HuH-7.5 (cell line): ENCODE measurements around the gene GLCE.
A peak's percentile ranks its signal among the peaks of the same experiment; 100 is the strongest.

Source experiments
- DNase-seq: peaks from one replicate; pipeline ENCODE4 v3.0.0; 2011; ENCODE audit warnings: low spot score

GLCE gene

DNA sequence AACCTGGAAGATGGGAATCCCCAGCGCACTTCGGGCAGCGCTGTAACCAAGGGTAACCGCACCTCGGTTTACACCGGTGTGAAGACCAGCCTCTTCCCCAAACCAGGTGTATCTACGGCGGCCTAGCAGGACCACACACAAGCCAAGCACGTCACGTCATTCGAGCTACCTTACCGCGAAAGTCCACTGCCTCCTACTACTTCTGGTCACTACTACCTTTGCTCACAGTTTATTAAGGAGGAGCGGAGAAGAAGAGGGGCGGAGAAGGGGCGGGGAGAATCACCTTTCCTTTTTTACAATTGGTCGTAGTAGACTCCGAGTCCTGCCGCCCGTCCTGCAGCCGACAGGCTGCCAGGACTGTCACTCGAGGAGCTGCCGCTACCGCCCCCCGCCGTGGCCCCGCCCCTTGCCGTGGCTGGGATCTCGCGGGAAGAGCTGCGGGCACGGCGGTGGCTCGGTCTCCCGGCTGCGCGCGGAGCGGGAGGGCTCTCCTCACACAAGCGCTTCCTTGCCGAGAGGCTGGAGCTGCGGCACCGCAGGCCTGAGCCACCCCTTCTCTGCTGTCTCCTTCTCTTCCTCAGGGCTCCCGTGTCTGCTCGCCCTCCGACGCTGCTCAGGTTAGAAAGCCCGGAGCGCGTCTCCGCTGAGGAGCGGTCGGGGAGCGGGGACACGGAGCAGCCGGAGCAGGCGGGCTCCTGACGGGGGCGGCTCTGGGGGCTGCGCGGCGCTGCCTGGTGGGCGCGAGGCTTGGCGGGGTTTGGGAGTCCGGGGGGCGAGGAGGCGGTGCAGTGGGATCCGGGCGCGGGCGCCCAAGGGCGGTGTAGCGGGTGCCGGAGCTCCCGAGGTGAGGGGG, at the start of gene GLCE:
GLCE (plus strand) TSS at position 495 of the 853 bp plus-strand sequence. CDS start 95,172 bp downstream, outside the sequence.
- DNase-seq: peak; percentile 93

DNA sequence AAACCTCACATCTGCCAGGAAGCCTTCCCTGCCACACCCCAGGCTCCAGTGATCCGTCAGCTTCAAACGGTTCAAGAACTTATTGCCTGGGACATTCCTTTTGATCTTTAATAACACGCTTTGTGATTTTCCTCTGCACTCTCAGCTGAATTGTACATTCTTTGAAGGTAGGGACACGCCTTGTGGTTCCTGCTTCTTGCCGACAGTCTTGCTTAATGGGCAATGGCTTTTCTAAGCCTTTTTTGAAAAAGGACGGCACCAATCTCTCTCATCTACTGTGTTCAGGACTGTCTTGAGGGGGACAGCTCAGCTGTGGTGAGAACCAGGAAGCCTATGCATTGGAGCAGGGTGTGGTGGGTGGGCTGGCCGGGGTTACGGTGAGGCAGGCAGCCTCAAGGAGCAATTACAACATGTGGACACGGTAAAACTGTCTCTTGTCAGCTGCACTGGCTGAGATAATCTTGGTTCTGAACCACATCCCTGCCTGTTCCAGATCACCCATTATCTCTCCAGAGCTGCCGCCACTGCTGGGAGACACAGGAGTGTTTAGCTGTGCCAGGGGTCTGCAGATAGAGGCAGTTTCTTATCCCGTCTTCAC, 46.0 kb upstream of the GLCE start:
- DNase-seq: no peak

DNA sequence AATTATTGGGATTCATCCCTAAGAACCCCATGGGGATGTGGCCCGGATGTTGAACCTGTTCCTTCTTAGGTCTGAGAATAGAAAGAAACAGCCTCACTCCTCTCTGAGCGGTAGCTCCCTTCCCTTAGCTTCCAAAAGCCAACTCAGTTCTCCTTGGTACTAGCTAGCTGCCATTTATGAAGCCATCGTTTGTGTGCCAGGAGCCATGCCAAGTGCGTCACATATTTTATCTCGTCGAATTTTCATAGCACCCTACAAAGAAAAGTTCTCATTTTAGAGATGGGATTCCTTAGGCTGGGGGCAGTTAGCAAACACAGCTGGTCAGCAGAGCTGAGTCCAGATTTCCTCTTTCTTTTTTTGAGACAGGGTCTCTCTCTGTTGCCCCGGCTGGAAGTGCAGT, 45.4 kb upstream of the GLCE start:
- no peak for DNase-seq

DNA sequence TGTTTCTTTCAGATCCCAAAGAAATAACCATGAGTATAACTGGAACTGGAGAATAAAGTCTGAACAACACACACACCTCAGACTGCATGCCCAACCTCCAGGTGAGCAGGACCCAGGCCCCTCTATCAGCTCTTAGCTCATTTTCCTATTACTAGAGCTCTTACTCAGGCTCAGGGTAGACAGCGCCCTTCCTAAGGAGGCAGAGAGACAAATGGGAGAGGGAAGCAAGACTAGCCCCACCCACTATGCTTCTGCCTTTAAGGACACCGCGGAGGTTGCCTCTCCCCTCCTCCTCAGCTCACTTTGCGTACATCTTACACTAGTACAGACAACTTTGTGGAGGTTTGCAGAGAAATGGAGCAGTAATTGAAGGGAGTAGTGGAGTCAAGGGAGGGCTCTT, 44.0 kb upstream of the GLCE start:
- DNase-seq: no peak

DNA sequence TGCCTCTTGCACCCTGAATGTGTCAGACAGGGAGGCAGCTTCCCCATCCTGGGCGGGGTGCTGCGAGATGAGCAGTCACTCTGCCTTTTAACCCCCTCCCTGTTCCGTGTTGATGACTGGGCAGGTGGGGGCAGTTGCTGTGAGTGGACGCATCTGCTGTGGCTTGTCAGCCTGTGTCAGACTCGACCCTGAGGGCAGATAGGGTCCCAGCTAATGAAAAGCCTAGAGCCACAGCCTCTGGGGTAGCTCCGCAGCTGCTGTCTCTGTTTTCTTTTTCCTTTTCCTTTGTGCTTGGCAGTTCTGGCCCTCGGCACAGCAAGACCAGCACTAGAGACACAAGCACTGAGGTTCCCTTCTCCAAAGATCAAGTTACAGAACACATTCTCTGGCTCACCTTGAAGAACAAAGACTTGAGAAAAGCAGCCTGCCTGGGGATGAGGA, 43.0 kb upstream of the GLCE start:
- no peak for DNase-seq

DNA sequence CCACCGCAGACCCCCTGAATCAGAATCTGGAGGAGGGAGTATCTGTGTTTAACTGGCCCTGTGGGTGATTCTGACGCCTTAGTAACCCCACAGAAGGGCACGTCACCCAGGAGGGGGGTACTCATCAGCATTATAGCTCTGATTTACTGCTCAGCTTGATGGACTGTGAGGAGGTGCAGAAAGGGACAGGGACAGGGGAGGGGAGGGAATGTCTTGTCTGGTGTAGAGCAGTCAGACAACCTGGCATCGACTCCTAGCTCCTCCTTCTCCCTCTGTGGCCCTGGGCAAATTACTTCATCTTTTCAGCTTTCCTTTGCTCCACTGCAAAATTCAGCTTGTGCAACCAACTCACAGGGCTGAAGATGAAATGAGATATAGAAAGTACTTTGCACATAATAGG, 42.3 kb upstream of the GLCE start:
- no peak for DNase-seq

DNA sequence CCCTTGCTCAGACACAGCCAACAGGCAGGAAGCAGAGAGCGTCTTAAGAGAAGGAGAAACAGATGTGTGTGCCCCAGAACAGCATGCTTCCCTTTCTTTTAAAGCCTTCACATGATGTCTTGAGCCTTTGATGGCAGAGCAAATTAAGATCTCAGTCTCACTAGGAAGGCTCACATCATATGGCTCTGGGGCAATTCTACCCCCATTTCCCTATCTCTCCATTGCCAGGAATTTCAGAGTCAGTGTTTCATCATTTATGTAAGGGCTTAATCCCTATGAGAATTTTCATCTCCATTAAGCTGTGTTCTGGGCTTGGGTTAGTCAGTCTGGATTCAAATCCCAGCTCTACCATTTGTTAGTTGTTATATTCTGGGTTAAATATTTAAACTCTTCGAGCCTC, 41.4 kb upstream of the GLCE start:
- DNase-seq: no peak

DNA sequence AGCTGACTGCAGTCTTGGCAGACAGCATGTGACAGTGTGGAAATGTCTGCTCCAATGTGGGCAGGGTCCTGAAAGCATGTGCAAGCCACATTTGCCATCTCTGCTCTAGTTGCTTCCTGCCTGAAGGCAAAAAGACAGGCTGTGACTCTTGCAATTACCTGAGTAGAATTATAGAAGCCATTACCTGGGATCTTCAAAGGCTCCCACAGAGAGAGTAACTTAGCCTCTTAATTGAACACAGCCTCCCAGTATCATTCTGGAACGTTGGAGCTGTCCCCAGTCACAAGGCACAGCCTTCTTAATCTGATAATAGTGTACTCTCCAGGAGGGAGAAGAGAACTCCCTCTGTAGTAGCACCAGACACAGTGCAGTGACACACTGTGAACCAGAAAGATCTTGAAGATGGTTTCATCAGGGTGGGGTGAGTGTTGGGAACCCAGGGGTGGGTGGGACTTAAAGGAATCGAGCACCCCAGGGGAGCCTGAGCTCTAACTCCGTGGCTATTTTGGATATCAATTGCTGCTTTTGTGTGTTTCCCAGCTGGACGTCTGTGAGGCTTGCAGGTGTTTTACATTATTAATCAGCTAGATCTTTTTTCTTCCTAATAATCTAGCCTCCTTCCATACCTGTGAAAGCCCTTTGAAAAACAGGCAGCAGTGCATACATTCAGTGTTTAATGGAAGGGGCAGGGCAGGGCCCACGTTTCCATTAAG, 40.6 kb upstream of the GLCE start:
- DNase-seq: no peak

DNA sequence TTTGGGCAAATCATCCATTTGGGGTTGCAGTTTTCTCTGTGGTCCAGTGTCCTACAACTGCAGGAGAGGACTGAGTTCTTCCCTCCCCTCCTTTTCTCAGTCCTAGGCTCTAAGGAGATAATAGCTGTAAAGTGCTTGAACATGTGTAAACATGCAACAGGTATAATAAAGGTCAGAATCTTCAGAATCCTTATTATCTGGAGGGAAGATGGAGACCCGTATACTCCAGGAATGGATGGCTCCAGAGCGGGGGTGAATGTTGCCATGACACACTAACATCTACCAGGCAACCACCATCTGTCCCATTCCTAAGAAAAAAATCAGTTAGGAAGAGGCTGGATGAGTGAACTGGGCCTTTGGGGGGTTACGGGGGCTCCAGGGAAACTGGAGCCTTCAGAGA, 39.7 kb upstream of the GLCE start:
- DNase-seq: no peak

DNA sequence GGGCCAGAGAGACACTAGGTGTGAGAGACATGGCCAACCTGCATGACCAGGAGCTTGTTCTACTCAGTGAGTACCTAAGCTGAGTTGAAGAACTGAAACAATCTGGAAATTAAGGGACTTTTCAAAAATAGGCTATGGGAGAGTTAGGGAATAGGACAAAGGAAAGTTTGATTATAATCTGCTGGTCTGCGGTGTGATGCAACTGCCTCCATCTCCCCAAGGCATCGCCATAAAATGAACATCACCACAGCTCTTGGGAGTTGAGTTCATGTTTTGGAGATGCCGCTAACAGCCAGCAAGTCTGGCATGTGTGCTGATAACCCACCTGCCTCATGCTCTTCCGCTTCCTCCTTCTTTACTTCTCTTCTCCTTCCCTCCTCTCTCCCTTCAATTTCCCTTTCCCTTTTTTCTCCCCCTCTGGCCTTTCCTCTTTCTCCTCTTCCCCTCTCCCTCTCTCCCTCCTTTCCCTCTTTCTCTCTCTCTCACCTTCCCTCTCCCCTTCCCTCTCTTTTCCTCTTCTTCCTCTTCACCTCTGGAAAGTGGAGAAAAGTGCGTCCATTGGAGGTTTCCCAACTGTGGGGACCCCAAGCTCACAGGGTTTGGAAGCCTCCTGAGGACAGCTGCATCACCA, 39.1 kb upstream of the GLCE start:
- no peak for DNase-seq

DNA sequence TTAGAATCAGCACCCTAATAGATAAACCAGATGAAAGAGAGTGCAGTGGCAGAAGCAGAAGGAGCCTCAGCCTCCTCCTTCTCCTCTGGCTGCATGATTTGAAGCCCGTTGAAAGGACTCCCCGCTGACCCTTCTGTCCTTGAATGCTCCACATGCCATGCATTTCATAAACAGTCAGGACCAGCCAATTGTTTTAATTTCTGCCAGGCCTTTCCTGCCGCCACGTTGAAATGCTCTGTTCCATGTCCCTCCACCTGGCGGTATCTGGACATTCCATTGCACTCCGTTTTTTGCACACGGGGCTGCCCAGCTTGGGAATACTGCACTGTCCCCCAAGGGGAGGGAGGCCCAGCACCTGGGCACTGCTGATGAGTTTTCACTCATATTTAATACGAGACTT, 35.2 kb upstream of the GLCE start:
- DNase-seq: no peak

DNA sequence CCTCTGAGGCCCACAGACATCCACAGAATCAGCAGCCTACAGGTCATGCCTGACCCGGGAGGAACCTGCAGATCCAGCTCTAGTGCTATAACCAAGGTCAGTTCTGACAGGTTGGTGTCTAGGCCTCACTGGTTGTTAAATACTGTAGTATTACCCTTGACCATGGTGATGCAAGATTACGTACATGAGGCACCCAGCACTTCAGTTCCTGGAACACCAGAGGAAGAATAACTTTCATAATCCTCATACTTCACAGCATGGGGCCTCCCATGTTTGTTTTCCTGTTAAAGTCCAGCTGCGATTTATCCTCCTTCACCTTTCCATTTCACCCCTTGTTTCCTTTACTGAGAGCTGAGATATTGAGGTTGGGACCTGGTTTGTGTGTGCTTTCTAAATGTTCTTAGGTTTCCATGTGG, 34.4 kb upstream of the GLCE start:
- DNase-seq: peak; percentile 52

DNA sequence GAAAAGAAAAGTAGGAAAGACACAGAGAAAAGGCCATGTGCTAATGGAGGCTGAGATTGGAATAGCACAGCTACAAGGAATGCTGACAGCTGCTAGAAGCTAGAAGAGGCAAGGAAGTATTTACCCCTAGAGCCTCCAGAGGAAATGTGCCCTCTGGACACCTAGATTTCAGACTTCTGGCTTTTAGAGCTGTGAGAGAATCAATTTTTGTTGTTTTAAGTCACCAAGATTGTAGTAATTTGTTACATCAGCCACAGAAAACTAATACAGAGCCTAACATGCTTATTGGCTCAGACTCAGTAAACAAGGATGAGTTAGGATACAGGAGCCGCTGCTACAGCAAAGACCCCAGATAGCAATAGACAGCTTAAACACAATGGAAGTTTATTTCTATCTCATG, 33.1 kb upstream of the GLCE start:
- DNase-seq: no peak

DNA sequence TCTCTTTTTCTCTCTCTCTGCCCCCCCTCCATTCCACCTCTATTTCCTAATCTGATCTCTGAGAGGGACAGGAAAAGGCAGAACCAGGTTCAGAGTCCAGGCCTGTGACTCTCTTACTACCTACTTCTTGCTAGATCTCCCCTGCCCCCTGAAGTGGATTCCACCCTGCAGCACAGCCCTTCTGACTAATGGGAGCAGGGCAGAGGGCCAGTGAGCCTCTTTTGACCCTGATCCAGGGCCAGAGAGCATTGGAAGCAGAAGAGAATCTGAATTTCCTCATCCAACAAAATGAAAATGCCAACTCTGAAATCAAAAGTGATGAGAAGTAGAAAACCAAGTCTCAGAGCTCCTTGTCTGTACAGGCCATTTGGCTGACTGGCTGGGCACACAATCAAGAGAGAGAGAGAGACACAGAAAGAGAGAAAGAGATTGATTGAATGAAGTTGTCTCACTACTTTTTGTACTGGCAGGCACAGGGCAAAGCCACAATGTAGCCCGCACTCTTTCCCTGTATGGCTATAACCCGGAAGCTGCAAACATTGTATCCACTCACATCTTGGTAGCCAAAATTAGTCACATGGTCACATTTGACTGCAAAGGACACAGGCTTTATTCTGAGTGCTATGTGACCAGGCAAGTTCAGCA, 31.6 kb upstream of the GLCE start:
- DNase-seq: no peak

DNA sequence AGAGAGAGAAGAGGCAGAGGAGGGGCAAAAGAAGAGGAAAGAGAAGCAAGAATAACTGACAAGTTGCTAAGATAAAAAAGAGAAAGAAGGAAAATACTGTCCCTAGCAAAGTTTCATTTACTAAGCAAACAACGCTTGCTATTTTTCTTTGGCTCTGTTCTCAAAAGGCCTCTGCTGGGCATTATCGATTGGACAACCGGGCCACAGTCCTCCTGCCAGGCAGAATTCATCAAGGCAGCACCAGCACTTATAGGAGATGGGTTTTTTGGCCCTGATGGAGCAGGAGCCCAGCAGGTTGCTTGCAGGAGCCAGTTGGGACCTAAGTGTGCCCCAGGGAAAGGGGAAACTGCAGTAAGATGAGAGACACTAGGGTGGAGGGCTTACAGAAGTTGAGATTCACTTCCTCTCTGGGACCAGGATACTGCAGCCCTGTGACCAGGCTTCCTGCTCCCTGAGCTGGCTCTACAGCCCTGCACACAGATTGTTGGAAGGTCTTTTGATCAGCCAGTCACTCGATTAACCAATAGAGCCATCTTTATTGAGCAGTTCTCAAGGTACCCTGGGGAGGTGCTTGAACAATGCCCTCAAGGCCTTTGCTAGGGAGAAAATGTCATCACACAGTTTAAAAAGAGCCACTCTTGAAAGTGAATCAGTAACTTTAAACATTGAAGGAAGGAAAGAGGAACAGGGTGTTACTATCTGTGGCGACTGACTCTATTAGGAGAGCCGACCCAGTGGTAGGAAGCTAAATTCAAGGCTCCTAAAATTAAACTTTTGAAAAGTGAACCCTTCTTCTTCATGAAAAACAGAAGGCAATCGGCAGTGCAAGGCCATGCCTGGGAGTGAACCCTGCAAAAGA, 28.8 kb upstream of the GLCE start:
- DNase-seq: no peak

DNA sequence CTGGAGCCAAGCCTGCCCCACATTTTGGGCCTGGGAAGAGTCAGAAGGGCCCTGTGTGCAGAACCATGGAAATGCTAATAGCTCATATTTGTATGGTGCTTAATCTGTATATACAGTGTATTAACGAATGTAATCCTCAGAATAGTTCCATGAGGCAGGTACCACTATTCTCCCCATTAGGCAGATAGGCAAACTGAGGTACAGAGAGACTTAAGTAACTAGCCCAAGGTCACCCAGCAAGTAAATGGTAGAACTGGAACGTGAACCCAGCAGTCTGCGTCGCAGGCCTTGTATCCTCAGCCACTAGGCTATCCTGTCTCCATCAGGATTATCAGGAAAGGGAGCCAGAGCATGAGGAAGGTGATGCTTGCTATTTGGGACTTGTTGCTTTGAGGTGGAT, 28.0 kb upstream of the GLCE start:
- no peak for DNase-seq

DNA sequence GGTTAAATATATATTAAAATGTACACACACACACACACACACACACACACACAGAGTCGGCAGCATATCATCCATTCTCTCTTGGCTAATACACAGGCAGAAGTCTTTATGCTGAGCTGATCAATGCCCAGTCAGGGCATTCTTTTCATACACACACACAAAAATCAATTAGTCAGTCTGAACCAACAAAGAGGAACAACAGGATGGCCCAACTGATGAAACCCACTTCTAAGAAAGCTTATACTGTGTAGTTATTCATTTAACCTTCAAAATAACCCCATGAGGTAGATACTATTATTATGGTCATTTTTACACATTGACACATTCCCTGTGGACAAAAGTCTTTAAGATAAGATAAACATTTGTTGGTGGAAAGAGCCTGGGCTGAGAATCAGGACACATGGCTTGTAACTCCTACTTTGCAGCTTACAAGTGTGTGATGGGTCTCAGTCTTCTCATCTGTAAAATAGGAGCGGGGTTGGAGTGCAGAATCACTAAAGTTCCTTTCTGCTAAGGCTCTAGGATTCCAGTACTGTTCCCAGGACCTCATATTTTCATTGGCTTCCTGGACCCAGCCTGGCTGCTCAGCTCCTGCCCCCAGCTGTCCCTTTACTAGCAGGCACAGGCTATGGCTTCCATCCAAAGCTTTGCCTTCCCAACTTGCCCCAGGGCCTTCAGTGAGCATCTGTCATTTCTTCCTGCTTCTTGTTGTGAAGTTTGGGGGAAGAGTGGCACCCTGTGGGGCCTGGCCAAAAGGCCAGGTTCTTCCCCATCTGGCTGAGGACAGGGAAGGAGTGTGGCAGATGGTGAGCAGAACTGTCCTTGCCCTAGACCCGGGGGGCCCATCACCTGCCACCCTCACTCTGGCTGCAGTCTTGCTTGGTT, 27.2 kb upstream of the GLCE start:
- DNase-seq: no peak

DNA sequence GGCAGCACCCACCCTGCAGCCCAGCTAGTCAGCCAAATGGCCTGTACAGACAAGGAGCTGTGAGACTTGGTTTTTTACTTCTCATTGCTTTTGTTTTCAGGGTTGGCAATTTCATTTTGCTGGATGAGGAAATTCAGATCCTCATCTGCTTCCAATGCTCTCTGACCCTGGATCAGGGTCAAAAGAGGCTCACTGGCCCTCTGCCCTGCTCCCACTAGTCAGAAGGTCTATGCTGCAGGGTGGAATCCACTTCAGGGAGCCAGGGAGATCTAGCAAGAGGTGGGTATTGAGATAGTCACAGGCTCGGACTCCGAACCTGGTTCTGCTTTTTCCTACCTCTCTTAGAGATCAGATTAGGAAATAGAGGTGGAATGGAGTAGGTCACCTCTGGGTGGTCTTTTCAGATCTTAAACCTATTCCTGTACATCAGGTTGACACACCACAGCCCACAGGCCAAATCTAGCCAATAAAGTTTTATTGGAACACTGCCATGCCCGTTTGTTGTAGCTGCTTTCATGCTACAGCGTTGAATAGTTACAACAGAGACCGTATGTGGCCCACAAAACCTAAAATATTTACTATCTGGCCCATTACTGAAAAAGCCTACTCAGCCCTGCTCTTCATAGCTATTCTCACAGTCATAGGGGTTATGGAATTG, 26.4 kb upstream of the GLCE start:
- DNase-seq: no peak

DNA sequence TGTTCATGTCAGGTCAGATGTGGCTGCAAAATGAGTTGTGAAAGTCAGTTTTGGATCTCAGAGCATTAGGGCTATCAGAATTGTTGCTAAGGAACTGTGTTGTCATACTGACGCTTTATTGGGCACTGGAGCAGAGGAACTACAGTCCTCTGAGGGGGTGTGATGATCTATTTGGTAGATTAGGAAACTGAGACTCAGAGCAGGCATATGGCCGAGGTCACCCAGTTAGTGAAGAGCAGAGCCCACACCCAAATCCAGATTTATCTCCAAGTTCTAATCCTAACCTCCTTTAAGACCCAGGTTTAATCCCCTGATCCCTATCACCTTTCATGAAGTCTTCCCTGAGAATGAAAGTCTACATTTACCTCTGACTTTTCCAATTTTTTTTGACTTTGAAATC, 25.6 kb upstream of the GLCE start:
- no peak for DNase-seq

DNA sequence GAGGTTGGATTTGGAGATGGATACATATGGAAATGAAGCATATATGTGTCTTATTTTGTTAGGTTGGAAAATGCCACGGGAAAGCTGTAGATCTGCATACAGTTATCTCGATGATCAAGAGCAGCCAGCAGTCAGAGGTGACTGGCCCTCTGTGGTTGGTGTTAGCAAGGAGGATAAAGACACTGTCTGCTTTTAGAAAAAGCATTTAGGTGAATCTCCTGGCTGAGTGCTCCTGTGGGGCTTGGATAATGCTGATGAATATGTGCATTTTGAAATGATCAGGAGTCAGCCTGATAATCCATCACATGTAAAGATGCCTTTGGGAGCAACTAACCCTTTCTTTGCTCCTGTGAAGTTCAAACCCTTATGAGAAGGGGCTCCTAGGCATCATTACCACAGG, 24.9 kb upstream of the GLCE start:
- DNase-seq: no peak
